Measurements from ENCODE around the gene BRSK1. TPM values are rescaled to one million over a fixed set of nuclear protein-coding genes. Genes with fewer than 3 reads are reported as not detected.

Gene BRSK1
- total and polyA plus RNA-seq, 10 of the 15 experiments (the other 5 are each of a cell fraction or from before 2014, with no cell fraction given) = 0.03 to 0.76 (median 0.25) TPM; not detected in 4

DNA sequence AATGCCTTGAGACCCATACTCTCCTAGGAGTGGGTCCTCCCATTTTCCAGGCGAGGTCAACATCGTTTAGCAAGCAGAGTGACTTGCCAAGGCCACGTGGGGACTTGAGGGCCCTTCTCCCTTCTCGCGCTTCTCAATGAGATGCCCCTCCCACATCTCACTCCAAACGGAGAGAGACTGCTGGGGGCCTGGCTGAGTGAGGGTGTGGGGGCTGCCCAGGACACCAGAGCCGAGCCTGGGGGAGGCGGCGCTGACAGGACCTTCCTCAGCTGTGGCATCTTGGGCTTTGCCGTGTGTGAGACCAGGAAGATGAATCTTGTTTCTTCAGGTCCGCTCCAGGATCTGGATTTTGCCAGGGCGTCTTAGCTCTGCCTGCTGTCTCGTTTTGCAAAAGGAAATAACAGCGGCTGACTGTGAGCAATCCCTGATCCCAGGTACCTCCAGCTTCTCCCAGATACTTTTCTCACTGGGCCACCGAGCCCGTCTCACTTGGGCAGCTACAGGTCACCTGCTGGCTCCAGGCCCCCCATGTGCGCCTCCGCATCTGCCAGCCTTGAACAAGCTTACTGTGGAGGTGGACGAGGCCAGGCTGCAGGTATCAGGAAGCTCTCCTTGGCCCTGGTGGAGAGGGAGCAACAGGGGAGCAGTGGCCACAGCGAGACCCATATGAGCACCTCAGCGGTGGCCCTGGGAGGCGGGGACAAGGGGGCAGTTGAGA lies 64.7 kb downstream of the BRSK1 start:
- SMC1A ChIA-PET (ENCODE audit: uncharacterized antibody, unreplicated experiment) = interaction anchor here (0.6 kb wide), 1 partner anchor 1434 kb away, joined by 3 read pairs; no protein-coding TSS in a partner anchor

More for the DNA sequence above, 64.7 kb downstream of the BRSK1 start:
- 87% methylated on average over 22 of the region's 22 CpGs for WGBS (ENCODE audit: insufficient coverage, insufficient replicate concordance, low lambda C conversion rate, missing lambda C conversion rate)
- no peak overlapping the region for H3K4me2 ChIP-seq (ENCODE audit: control insufficient read depth, insufficient read depth)
- H3K36me3 ChIP-seq (ENCODE audit: control insufficient read depth in 2 of 2, insufficient read depth in 2 of 2, low read length in 1 of 2) = no peaks in the 10 kb centered on the region; a peak in 1 of 4 replicates
- no peaks in the 10 kb centered on the region for H3K79me2 ChIP-seq (ENCODE audit: control insufficient read depth, insufficient read depth, low read length)
- ATAC-seq = no peak
- H3K9me3 ChIP-seq (replicated peaks; ENCODE audit: control insufficient read depth, insufficient read depth, low read length) = no peaks in the 10 kb centered on the region
- TF ChIP-seq, protein P1, sequence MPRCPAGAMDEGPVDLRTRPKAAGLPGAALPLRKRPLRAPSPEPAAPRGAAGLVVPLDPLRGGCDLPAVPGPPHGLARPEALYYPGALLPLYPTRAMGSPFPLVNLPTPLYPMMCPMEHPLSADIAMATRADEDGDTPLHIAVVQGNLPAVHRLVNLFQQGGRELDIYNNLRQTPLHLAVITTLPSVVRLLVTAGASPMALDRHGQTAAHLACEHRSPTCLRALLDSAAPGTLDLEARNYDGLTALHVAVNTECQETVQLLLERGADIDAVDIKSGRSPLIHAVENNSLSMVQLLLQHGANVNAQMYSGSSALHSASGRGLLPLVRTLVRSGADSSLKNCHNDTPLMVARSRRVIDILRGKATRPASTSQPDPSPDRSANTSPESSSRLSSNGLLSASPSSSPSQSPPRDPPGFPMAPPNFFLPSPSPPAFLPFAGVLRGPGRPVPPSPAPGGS (IDR thresholded peaks at IDR 0.05; ENCODE audit: borderline replicate concordance, insufficient read depth, low read depth, low read length, poor library complexity, severe bottlenecking) = no peak
- TF ChIP-seq, protein P2, sequence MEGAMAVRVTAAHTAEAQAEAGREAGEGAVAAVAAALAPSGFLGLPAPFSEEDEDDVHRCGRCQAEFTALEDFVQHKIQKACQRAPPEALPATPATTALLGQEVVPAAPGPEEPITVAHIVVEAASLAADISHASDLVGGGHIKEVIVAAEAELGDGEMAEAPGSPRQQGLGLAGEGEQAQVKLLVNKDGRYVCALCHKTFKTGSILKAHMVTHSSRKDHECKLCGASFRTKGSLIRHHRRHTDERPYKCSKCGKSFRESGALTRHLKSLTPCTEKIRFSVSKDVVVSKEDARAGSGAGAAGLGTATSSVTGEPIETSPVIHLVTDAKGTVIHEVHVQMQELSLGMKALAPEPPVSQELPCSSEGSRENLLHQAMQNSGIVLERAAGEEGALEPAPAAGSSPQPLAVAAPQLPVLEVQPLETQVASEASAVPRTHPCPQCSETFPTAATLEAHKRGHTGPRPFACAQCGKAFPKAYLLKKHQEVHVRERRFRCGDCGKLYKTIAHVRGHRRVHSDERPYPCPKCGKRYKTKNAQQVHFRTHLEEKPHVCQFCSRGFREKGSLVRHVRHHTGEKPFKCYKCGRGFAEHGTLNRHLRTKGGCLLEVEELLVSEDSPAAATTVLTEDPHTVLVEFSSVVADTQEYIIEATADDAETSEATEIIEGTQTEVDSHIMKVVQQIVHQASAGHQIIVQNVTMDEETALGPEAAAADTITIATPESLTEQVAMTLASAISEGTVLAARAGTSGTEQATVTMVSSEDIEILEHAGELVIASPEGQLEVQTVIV (IDR thresholded peaks at IDR 0.05; ENCODE audit: borderline replicate concordance, partially characterized antibody) = no peak
- no peak for TF ChIP-seq DPF2 (IDR thresholded peaks at IDR 0.05)
- no peak for DNase-seq (ENCODE audit: low read depth, low spot score)
- no peaks in the 10 kb centered on the region; the same call in 1 of the 2 replicates for H4K20me1 ChIP-seq (ENCODE audit: control insufficient read depth, insufficient read depth)
- H3K4me3 ChIP-seq = no peak overlapping the region
- FAIRE-seq = no peak
- ChIA-PET CTCF (interaction anchor here (0.6 to 0.7 kb wide), 2 partner anchors 47 to 57 kb away, joined by 3 to 4 read pairs; no protein-coding TSS in a partner anchor), POLR2A (interaction anchor here (1.0 to 1.4 kb wide), 2 partner anchors 9 to 52 kb away, joined by 3 read pairs; partner anchors contain the start of gene KMT5C), RAD21 (ENCODE audit: unreplicated experiment) (no interaction called here)
- in situ Hi-C loops (cut with MboI) (no loop called here), intact Hi-C loops (cut with micrococcal nuclease; ENCODE audit: unreplicated experiment) (no loop called here)
- peaks cover 4 to 5% of the 10 kb centered on the region in 2 experiments; a peak in 3 of 4 replicates for H3K27me3 ChIP-seq (replicated peaks in 1 of 2; ENCODE audit: control insufficient read depth in 2 of 2, insufficient read depth in 2 of 2, low read length in 1 of 2)
- H2AFZ ChIP-seq (ENCODE audit: control insufficient read depth, low read depth, low read length) = no peak overlapping the region
- BruUV-seq (replicated peaks) = no TSS peak
- H3K9ac ChIP-seq (ENCODE audit: control insufficient read depth, insufficient read depth, low read length) = no peak overlapping the region
- no peaks in the 10 kb centered on the region; the same call in 1 of the 2 replicates for H3K4me1 ChIP-seq (ENCODE audit: control insufficient read depth, insufficient read depth, low read length)
- no peak overlapping the region for H3K27ac ChIP-seq (ENCODE audit: control insufficient read depth, insufficient read depth)
